Liver (tissue), 9 donors: ENCODE measurements around the gene MED10. TPM values are rescaled to one million over a fixed set of nuclear protein-coding genes. Genes with fewer than 3 reads are reported as not detected.

ENCODE experiments used
- DNase-seq: peaks from one replicate; pipeline ENCODE4 v3.0.0-alpha.2; 2017; ENCODE audit warnings: low spot score
- H3K27ac ChIP-seq, 2 donors: one replicate each; pipeline ENCODE4 v1.7.0; 2013; ENCODE audit warnings: inconsistent platforms in 2 of 2, low read length in 2 of 2, control low read depth in 1 of 2, low read depth in 1 of 2, mild to moderate bottlenecking in 1 of 2
- H3K27me3 ChIP-seq, 4 donors: one replicate each; pipeline versions ENCODE4 v1.6.1 to v1.7.0; 2013; ENCODE audit warnings: low read length in 3 of 4, inconsistent platforms in 1 of 4, mild to moderate bottlenecking in 1 of 4, moderate library complexity in 1 of 4; ENCODE audit not compliant: control insufficient read depth in 4 of 4, insufficient read depth in 4 of 4
- H3K36me3 ChIP-seq, 4 donors: one replicate each; pipeline versions ENCODE4 v1.6.1 to v1.7.0; 2013; ENCODE audit warnings: low read length in 3 of 4, mild to moderate bottlenecking in 3 of 4, low read depth in 1 of 4, moderate library complexity in 1 of 4; ENCODE audit not compliant: control insufficient read depth in 4 of 4, insufficient read depth in 3 of 4
- H3K4me1 ChIP-seq, 4 donors: one replicate each; pipeline versions ENCODE4 v1.6.1 to v1.7.0; 2013; ENCODE audit warnings: low read length in 3 of 4, mild to moderate bottlenecking in 3 of 4, moderate library complexity in 1 of 4; ENCODE audit not compliant: control insufficient read depth in 4 of 4, insufficient read depth in 4 of 4
- H3K4me3 ChIP-seq, 3 donors: one replicate each; pipeline versions ENCODE4 v1.6.1 to v1.7.0; 2013; ENCODE audit warnings: low read length in 3 of 3, control low read depth in 1 of 3, low read depth in 1 of 3, mild to moderate bottlenecking in 1 of 3
- H3K9ac ChIP-seq, 2 donors: one replicate each; pipeline ENCODE4 v1.7.0; 2013; ENCODE audit warnings: low read length in 2 of 2, mild to moderate bottlenecking in 2 of 2, moderate library complexity in 2 of 2, control low read depth in 1 of 2, low read depth in 1 of 2
- H3K9me3 ChIP-seq, 4 donors: one replicate each; pipeline versions ENCODE4 v1.6.1 to v1.7.0; 2013; ENCODE audit warnings: low read length in 3 of 4; ENCODE audit not compliant: control insufficient read depth in 4 of 4
- EGR1 ChIP-seq, 2 donors: IDR thresholded peaks; 2 replicates each; pipeline ENCODE4 v1.6.1; 2016 to 2018; ENCODE audit warnings: antibody characterized with exemption in 2 of 2, low read depth in 2 of 2
- FOXA1 ChIP-seq: IDR thresholded peaks from 2 replicates; pipeline ENCODE4 v1.6.1; 2016; ENCODE audit warnings: antibody characterized with exemption
- FOXA2 ChIP-seq: IDR thresholded peaks from 2 replicates; pipeline ENCODE4 v1.6.1; 2016; ENCODE audit warnings: antibody characterized with exemption
- GABPA ChIP-seq, 2 donors: IDR thresholded peaks in 1 of 2; conservative IDR thresholded peaks in 1 of 2; 2 replicates each; pipeline ENCODE4 v1.6.1; 2016; ENCODE audit warnings: antibody characterized with exemption in 2 of 2, mild to moderate bottlenecking in 1 of 2, moderate library complexity in 1 of 2
- HNF4A ChIP-seq, 2 donors: conservative IDR thresholded peaks; 2 replicates each; pipeline ENCODE4 v1.6.1; 2016; ENCODE audit warnings: antibody characterized with exemption in 2 of 2, mild to moderate bottlenecking in 2 of 2
- HNF4G ChIP-seq: IDR thresholded peaks from 2 replicates; pipeline ENCODE4 v1.6.1; 2016; ENCODE audit warnings: antibody characterized with exemption
- JUND ChIP-seq, 2 donors: IDR thresholded peaks; 2 replicates each; pipeline ENCODE4 v1.6.1; 2016; ENCODE audit warnings: antibody characterized with exemption in 2 of 2
- NR2F2 ChIP-seq: IDR thresholded peaks from 2 replicates; pipeline ENCODE4 v1.6.1; 2016; ENCODE audit warnings: antibody characterized with exemption
- RAD21 ChIP-seq, 2 donors: IDR thresholded peaks; 2 replicates each; pipeline ENCODE4 v1.6.1; 2016; ENCODE audit warnings: antibody characterized with exemption in 2 of 2, mild to moderate bottlenecking in 2 of 2
- RXRA ChIP-seq, 2 donors: IDR thresholded peaks; 2 replicates each; pipeline ENCODE4 v1.6.1; 2017 to 2018; ENCODE audit warnings: antibody characterized with exemption in 2 of 2, mild to moderate bottlenecking in 1 of 2
- SP1 ChIP-seq: IDR thresholded peaks from 2 replicates; pipeline ENCODE4 v1.6.1; 2018; ENCODE audit warnings: antibody characterized with exemption, mild to moderate bottlenecking
- TAF1 ChIP-seq: conservative IDR thresholded peaks from 2 replicates; pipeline ENCODE4 v1.6.1; 2016; ENCODE audit warnings: antibody characterized with exemption, mild to moderate bottlenecking
- YY1 ChIP-seq: IDR thresholded peaks from 2 replicates; pipeline ENCODE4 v1.6.1; 2016; ENCODE audit warnings: antibody characterized with exemption, mild to moderate bottlenecking
- WGBS: extraction: QIAGEN DNeasy Blood & Tissue Kit; methylation state at CpG from one replicate; pipeline ENCODE4 v1.1.7; 2013; 5-methylcytosine and 5-hydroxymethylcytosine counted together
- polyA plus RNA-seq, 2 donors: library from polyadenylated mRNA; stranded (reverse) in 1 of 2; unstranded in 1 of 2; fragments of 200-250 nt in 1 of 2; fragments of >200 nt in 1 of 2; fragmentation: Nextera tagmentation in 1 of 2; extraction: Ambion mirVana in 1 of 2; gene quantifications; one replicate each; pipeline versions ENCODE4 v1.2.1 to v1.2.3, GENCODE V29; 2013 to 2015
- total RNA-seq, 2 donors: library from RNA; depleted of rRNA; stranded (reverse); fragments of >200 nt; gene quantifications; one replicate each; pipeline ENCODE4 v1.2.3, GENCODE V29; 2014
- TF ChIP-seq, protein P1 (sequence below): IDR thresholded peaks from 2 replicates; pipeline ENCODE4 v1.6.1; 2016; ENCODE audit warnings: antibody characterized with exemption, mild to moderate bottlenecking
- TF ChIP-seq, protein P2 (sequence below): IDR thresholded peaks from 2 replicates; pipeline ENCODE4 v1.6.1; 2016; ENCODE audit warnings: antibody characterized with exemption
- TF ChIP-seq, protein P3 (sequence below): IDR thresholded peaks from 2 replicates; pipeline ENCODE4 v1.6.1; 2016; ENCODE audit warnings: antibody characterized with exemption
- TF ChIP-seq, protein P4 (sequence below): IDR thresholded peaks from 2 replicates; pipeline ENCODE4 v1.6.1; 2016; ENCODE audit warnings: antibody characterized with exemption
- TF ChIP-seq, protein P5 (sequence below): fragments of 150-350 bp; IDR thresholded peaks from 2 replicates; pipeline ENCODE4 v1.5.1; 2017; ENCODE audit warnings: improper control_type of control experiment, low read depth, low read length; ENCODE audit not compliant: missing input control
- donor health status: healthy.
- donor health status: healthy.
- donor health status: healthy.
- donor health status: healthy.
- donor health status: healthy.

Gene MED10
- total and polyA plus RNA-seq, 4 donors: 6.1 to 31.5 (median 11.5) TPM

DNA sequence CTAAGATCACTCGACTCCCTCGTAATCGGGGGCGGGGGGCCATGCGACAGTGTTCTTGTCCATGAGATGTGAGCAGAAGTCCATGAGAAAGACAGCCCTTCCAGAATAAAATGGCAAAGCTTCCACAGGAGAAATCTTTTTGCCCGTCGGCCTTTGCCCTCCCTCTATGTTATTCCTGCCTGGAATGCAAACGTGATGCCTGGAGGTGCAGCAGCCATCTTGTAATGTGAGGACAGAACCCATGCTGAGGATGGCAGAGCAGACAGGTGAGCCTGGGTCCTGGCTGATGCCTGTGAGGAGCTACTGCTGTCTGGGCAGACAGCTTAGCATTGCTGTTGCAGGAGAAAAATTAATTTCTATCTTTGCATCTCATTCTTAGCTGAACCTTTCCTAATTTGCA is 17.2 kb downstream of the MED10 start:
- H3K27ac ChIP-seq: no peak overlapping the region
- H3K9ac ChIP-seq: no peak overlapping the region
- no peak for DNase-seq
- H3K4me3 ChIP-seq: no peak overlapping the region
- peaks cover 0 to 6% (median under 1%) of the 10 kb centered on the region in 4 donors for H3K36me3 ChIP-seq
- H3K4me1 ChIP-seq: no peaks in the 10 kb centered on the region
- 72% methylated on average over 8 of the region's 8 CpGs for WGBS
- no peaks in the 10 kb centered on the region for H3K27me3 ChIP-seq
- H3K9me3 ChIP-seq: no peaks in the 10 kb centered on the region
- TF ChIP-seq RAD21 (IDR thresholded peaks at IDR 0.05): no peak

DNA sequence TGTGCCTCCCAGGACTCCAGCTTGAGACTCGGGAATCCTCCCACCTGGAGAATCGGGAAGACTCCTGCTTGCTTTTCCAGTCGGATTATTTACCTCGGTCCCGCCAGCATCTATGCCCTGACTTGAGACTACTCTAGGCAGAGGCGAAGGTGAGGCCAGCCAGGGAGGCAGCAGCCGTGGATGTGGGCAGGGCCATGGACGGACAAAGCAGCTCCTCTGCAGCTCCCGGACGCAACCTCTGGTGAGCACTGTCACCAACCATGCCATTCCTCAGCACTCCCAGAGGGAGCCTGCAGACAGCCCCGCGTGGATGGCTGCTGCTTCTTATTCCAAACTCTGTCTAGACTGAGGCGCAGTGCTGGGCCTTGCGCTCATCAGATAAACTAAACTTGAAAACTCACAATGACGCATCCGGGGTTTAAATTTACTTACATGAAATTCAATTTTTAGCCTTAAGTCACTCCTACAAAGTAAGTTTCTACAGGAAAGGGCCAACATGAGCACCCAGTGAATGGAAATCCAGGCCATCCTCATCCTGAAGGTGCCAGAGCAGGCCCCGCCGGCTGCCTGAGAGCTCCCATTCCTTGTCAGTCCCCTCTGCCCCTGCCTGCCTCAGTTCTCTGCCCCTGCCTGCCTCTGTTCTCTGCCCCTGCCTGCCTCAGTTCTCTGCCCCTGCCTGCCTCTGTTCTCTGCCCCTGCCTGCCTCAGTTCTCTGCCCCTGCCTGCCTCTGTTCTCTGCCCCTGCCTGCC is 17.8 kb downstream of the MED10 start:
- Histone ChIP-seq H3K9ac (no peak overlapping the region), H3K36me3 (peaks cover 0 to 6% (median under 1%) of the 10 kb centered on the region in 4 donors), H3K27ac (no peak overlapping the region), H3K9me3 (no peaks in the 10 kb centered on the region), H3K4me3 (no peak overlapping the region), H3K4me1 (no peaks in the 10 kb centered on the region), H3K27me3 (no peaks in the 10 kb centered on the region)
- TF ChIP-seq TAF1 (no peak), RAD21 (IDR thresholded peaks at IDR 0.05) (no peak), NR2F2 (no peak), RXRA (IDR thresholded peaks at IDR 0.05) (no peak), EGR1 (IDR thresholded peaks at IDR 0.05; ENCODE audit: low read depth in 2 of 2) (no peak), GABPA (IDR thresholded peaks at IDR 0.05 in 1 of 2, conservative IDR thresholded peaks at IDR 0.05 in 1 of 2) (no peak), FOXA2 (no peak), HNF4A (conservative IDR thresholded peaks at IDR 0.05) (no peak), SP1 (no peak), YY1 (no peak), FOXA1 (no peak), JUND (IDR thresholded peaks at IDR 0.05) (no peak), HNF4G (no peak)
- TF ChIP-seq, protein P1, sequence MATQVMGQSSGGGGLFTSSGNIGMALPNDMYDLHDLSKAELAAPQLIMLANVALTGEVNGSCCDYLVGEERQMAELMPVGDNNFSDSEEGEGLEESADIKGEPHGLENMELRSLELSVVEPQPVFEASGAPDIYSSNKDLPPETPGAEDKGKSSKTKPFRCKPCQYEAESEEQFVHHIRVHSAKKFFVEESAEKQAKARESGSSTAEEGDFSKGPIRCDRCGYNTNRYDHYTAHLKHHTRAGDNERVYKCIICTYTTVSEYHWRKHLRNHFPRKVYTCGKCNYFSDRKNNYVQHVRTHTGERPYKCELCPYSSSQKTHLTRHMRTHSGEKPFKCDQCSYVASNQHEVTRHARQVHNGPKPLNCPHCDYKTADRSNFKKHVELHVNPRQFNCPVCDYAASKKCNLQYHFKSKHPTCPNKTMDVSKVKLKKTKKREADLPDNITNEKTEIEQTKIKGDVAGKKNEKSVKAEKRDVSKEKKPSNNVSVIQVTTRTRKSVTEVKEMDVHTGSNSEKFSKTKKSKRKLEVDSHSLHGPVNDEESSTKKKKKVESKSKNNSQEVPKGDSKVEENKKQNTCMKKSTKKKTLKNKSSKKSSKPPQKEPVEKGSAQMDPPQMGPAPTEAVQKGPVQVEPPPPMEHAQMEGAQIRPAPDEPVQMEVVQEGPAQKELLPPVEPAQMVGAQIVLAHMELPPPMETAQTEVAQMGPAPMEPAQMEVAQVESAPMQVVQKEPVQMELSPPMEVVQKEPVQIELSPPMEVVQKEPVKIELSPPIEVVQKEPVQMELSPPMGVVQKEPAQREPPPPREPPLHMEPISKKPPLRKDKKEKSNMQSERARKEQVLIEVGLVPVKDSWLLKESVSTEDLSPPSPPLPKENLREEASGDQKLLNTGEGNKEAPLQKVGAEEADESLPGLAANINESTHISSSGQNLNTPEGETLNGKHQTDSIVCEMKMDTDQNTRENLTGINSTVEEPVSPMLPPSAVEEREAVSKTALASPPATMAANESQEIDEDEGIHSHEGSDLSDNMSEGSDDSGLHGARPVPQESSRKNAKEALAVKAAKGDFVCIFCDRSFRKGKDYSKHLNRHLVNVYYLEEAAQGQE: no peak
- TF ChIP-seq, protein P2, sequence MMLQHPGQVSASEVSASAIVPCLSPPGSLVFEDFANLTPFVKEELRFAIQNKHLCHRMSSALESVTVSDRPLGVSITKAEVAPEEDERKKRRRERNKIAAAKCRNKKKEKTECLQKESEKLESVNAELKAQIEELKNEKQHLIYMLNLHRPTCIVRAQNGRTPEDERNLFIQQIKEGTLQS: no peak
- TF ChIP-seq, protein P3, sequence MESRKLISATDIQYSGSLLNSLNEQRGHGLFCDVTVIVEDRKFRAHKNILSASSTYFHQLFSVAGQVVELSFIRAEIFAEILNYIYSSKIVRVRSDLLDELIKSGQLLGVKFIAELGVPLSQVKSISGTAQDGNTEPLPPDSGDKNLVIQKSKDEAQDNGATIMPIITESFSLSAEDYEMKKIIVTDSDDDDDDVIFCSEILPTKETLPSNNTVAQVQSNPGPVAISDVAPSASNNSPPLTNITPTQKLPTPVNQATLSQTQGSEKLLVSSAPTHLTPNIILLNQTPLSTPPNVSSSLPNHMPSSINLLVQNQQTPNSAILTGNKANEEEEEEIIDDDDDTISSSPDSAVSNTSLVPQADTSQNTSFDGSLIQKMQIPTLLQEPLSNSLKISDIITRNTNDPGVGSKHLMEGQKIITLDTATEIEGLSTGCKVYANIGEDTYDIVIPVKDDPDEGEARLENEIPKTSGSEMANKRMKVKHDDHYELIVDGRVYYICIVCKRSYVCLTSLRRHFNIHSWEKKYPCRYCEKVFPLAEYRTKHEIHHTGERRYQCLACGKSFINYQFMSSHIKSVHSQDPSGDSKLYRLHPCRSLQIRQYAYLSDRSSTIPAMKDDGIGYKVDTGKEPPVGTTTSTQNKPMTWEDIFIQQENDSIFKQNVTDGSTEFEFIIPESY: no peak
- TF ChIP-seq, protein P4, sequence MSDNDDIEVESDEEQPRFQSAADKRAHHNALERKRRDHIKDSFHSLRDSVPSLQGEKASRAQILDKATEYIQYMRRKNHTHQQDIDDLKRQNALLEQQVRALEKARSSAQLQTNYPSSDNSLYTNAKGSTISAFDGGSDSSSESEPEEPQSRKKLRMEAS: no peak
- TF ChIP-seq, protein P5, sequence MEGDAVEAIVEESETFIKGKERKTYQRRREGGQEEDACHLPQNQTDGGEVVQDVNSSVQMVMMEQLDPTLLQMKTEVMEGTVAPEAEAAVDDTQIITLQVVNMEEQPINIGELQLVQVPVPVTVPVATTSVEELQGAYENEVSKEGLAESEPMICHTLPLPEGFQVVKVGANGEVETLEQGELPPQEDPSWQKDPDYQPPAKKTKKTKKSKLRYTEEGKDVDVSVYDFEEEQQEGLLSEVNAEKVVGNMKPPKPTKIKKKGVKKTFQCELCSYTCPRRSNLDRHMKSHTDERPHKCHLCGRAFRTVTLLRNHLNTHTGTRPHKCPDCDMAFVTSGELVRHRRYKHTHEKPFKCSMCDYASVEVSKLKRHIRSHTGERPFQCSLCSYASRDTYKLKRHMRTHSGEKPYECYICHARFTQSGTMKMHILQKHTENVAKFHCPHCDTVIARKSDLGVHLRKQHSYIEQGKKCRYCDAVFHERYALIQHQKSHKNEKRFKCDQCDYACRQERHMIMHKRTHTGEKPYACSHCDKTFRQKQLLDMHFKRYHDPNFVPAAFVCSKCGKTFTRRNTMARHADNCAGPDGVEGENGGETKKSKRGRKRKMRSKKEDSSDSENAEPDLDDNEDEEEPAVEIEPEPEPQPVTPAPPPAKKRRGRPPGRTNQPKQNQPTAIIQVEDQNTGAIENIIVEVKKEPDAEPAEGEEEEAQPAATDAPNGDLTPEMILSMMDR: no peak
- DNase-seq: no peak
- 90% methylated on average over 18 of the region's 18 CpGs for WGBS
